ENCODE measurements around the gene SDHD. TPM values are rescaled to one million over a fixed set of nuclear protein-coding genes. Genes with fewer than 3 reads are reported as not detected.

The SDHD gene
- total RNA-seq, 2 donors from 2014 or later: 37.7 to 40.8 TPM

DNA sequence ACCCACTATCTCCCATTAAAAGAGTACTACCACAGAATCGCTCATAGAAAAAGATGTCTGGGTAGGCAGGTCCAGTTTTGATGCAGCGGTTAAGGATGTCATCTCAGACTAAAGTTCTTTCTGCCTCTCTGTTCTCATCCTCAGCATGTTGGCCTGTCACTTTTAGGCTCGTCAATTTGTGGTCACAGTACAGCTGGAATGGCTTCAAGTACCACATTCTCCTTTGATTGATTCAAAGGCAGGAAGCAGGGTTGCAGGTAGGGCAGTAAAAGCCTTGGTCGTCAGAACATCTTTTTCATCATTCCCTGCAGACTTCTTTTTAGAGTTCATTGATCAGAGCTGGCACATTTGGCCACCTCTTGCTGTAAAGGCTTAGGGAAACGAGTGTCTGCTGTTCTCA is 28.7 kb downstream of the SDHD start:
- ATAC-seq: no peak
- Mint-ChIP-seq H3K27ac (no peak overlapping the region), H3K27me3 (no peaks in the 10 kb centered on the region), H3K4me3 (no peak overlapping the region), H3K36me3 (ENCODE audit: low read depth) (peaks cover 5% of the 10 kb centered on the region), H3K4me1 (peaks cover 5% of the 10 kb centered on the region)
- H3K9me3 ChIP-seq (ENCODE audit: control insufficient read depth, low read length, poor library complexity, severe bottlenecking): no peaks in the 10 kb centered on the region
- DNase-seq: no peak

DNA sequence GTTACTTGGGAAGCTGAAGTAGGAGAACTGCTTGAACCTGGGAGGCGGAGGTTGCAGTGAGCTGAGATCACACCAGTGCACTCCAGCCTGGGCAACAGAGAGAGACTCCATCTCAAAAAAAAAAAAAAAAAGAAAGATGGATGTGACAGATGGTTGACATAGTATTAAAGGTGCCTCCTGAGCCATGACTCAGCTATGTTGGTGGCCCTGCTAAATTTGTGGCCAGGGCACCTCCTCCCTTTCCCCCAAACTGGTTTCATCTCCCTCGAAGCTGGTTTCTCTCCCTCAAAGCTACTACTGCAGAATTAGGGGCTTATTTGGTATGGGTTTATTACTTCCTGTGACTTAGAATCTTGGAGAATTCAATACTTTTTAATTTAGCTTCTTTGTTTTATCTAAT is 31.5 kb downstream of the SDHD start:
- no peaks in the 10 kb centered on the region for H3K9me3 ChIP-seq (ENCODE audit: control insufficient read depth, low read length, poor library complexity, severe bottlenecking)
- peaks cover 5% of the 10 kb centered on the region for H3K36me3 Mint-ChIP-seq (ENCODE audit: low read depth)
- ATAC-seq: no peak
- peaks cover 5% of the 10 kb centered on the region for H3K4me1 Mint-ChIP-seq
- no peaks in the 10 kb centered on the region for H3K27me3 Mint-ChIP-seq
- H3K27ac Mint-ChIP-seq: no peak overlapping the region
- H3K4me3 Mint-ChIP-seq: no peak overlapping the region
- DNase-seq: no peak

DNA sequence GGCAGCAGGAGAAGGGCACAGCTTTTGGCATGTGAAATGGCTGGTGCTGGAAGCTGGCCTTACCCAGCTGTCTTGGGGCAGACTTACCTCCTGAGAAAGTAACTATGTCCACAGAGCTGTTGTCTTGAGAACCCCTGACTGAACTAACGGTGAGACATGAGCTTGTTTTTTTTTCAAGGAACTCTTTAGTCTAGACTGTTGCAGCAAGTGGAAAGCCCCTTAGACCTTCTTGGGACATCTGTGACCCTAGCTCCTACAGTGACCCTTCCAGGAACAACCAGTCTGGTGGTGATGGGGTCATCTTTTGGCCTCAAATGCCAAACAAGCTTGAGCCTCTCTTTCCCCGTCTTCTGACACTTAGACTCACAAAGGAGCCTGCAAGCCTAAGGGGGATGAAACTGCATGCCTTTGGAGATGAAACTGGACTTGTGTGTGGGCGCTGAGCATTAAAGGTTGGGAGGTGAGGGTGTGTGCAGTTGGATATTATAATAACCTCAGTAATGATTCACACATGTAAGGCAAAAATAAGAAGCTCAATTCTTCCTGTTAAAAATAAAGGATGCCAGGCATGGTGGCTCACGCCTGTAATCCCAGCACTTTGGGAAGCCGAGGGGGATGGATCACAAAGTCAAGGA is 35.4 kb downstream of the SDHD start:
- H3K4me3 Mint-ChIP-seq: no peak overlapping the region
- ATAC-seq: no peak
- peaks cover 2% of the 10 kb centered on the region for H3K4me1 Mint-ChIP-seq
- H3K27ac Mint-ChIP-seq: no peak overlapping the region
- H3K27me3 Mint-ChIP-seq: no peaks in the 10 kb centered on the region
- no peaks in the 10 kb centered on the region for H3K9me3 ChIP-seq (ENCODE audit: control insufficient read depth, low read length, poor library complexity, severe bottlenecking)
- H3K36me3 Mint-ChIP-seq (ENCODE audit: low read depth): peaks cover 1% of the 10 kb centered on the region
- no peak for DNase-seq

DNA sequence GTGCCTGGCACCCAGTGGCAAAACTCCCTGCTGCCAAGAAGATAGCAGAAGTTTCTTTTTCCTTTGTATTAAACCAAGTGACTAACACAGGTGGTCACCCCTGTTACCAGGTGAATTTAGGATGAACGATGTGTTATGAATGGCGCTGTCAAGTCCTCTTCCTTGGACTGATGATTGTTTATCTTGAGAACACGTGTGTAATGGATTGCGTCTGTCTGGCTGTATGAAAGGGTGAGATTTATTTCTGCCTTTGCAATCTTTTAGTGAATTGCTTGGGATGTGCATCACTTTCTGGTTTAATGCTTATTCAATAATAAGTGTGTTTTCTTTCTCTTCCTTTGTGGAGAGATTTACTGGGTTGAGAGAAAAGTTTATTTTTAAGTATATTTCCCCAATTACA is 36.5 kb downstream of the SDHD start:
- no peaks in the 10 kb centered on the region for H3K9me3 ChIP-seq (ENCODE audit: control insufficient read depth, low read length, poor library complexity, severe bottlenecking)
- H3K4me3 Mint-ChIP-seq: no peak overlapping the region
- DNase-seq: no peak
- H3K27ac Mint-ChIP-seq: no peak overlapping the region
- ATAC-seq: no peak
- no peaks in the 10 kb centered on the region for H3K27me3 Mint-ChIP-seq
- peaks cover 2% of the 10 kb centered on the region for H3K36me3 Mint-ChIP-seq (ENCODE audit: low read depth)
- peaks cover 2% of the 10 kb centered on the region for H3K4me1 Mint-ChIP-seq

DNA sequence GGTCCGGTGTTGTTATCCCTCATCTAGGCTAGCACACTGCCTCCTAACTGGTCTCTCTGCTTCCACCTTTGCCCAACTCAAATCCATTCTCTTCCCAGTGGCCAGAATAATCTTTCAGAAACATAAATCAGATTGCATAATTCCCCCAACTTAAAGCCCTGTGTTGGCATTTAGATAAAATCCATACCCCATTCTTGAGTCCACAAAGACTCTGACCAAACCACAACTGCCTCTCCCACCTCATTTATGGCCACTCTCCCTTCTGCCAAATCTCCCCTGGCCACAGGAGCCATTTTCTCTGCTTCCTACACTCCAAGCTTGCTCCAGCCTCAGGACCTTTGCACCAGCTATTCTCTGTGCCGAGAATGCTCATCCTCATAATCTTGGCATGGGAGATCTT is 40.4 kb downstream of the SDHD start:
- DNase-seq (no peak), ATAC-seq (no peak)
- H3K9me3 ChIP-seq (ENCODE audit: control insufficient read depth, low read length, poor library complexity, severe bottlenecking): no peaks in the 10 kb centered on the region
- Mint-ChIP-seq H3K27me3 (no peaks in the 10 kb centered on the region), H3K27ac (no peak overlapping the region), H3K4me3 (no peak overlapping the region), H3K4me1 (peaks cover 3% of the 10 kb centered on the region), H3K36me3 (ENCODE audit: low read depth) (peaks cover 2% of the 10 kb centered on the region)

DNA sequence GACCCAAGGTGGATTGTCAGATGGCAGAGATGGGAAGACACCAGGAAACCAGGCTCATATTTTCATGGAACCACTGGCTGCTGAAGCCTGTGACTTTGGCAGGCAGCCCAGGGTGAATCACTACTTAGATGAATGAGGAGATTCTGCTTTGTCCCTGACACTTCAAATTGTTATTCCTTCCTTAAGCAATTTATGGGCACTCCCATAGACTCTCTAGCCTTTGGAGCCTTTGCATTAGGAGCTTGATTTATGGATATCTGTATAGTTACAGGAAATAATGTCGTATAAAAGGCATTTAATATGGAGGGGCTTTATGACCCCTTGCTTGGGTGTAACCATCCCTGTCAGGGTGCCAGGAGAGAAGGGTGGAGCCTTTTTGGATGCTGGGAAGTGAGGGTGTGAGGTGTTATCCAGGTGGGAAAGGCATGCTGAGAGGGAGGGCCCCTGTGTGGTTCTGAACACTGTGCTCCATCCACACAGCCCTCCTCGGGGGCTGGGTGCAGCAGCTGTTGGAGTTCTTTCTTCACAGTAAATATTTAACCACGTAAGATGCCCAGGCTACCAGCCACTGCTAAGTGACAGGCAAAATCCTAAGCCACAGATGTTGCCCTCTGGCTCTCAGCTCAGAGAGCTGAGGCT is 41.9 kb downstream of the SDHD start:
- H3K4me3 Mint-ChIP-seq: no peak overlapping the region
- ATAC-seq: no peak

DNA sequence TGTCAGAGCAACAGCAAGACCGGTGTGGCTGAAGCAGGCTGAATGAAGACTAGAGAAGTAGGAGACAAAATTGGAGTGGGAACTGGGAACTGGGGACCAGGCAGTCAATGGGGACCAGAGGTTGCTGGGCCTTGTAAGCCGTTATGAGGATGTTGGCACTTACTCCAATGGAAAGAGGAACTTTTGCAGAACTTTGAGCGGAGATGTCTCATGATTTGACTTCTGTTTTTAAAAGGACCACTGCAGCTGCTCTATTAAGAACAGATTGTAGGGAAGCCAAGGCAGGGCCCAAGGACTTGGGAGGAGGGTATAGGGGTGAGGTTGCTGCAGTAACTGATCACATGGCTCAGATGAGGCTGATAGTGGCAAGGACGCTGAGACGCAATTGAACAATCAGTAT is 43.0 kb downstream of the SDHD start:
- DNase-seq (no peak), ATAC-seq (no peak)
- Mint-ChIP-seq H3K36me3 (ENCODE audit: low read depth) (peaks cover 2% of the 10 kb centered on the region), H3K4me1 (peaks cover 3% of the 10 kb centered on the region), H3K27me3 (no peaks in the 10 kb centered on the region), H3K4me3 (no peak overlapping the region), H3K27ac (peak overlapping the region; percentile 14)
- H3K9me3 ChIP-seq (ENCODE audit: control insufficient read depth, low read length, poor library complexity, severe bottlenecking): no peaks in the 10 kb centered on the region

More for the DNA sequence above, 41.9 kb downstream of the SDHD start:
- peaks cover 2% of the 10 kb centered on the region for H3K36me3 Mint-ChIP-seq (ENCODE audit: low read depth)
- H3K4me1 Mint-ChIP-seq: peaks cover 3% of the 10 kb centered on the region
- H3K27me3 Mint-ChIP-seq: no peaks in the 10 kb centered on the region
- peak overlapping the region; percentile 14 for H3K27ac Mint-ChIP-seq
- no peaks in the 10 kb centered on the region for H3K9me3 ChIP-seq (ENCODE audit: control insufficient read depth, low read length, poor library complexity, severe bottlenecking)
- DNase-seq: no peak

DNA sequence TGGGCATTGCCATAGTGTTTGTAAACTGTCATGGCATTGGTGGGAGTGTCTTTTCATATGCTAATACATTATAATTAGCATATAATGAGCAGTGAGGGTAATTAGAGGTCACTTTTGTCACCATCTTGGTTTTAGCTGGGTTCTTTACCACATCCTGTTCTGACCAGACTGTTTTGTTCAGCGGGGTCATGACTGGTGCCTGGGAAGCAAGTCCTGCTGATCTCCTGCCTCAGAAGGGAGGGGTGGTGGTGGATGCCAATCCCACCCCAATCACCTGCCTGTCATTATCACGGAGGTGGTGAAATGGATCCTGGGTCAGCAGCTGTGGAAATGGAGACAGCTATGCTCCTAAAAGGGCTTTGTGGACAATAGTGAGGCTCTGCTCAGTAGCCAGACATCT is 46.1 kb downstream of the SDHD start:
- Mint-ChIP-seq H3K4me3 (no peak overlapping the region), H3K4me1 (peaks cover 3% of the 10 kb centered on the region), H3K36me3 (ENCODE audit: low read depth) (no peaks in the 10 kb centered on the region), H3K27me3 (no peaks in the 10 kb centered on the region), H3K27ac (no peak overlapping the region)
- no peaks in the 10 kb centered on the region for H3K9me3 ChIP-seq (ENCODE audit: control insufficient read depth, low read length, poor library complexity, severe bottlenecking)
- no peak for DNase-seq
- ATAC-seq: no peak

DNA sequence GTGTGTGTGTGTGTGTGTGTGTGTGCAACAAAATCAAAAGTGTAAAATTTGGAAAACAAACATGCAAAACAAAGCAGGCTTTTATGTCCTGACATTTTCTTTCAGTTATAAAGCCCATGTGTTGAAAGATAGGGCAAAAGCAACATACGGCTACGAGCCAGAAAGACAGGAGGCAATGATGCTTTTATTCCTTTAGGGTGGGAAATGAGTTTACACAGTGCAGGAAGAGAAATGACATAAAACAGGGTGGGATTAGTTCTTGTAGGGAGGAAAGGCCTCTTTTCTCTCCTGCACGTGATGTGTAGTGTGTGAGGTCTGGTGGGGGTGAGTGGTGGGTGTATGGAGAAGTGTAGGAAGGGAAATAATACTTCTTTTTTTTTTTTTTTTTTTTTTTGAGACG is 47.8 kb downstream of the SDHD start:
- no peaks in the 10 kb centered on the region for H3K36me3 Mint-ChIP-seq (ENCODE audit: low read depth)
- DNase-seq (no peak), ATAC-seq (no peak)
- peaks cover 3% of the 10 kb centered on the region for H3K4me1 Mint-ChIP-seq
- H3K27ac Mint-ChIP-seq: no peak overlapping the region
- no peaks in the 10 kb centered on the region for H3K27me3 Mint-ChIP-seq
- H3K9me3 ChIP-seq (ENCODE audit: control insufficient read depth, low read length, poor library complexity, severe bottlenecking): no peaks in the 10 kb centered on the region
- no peak overlapping the region for H3K4me3 Mint-ChIP-seq

DNA sequence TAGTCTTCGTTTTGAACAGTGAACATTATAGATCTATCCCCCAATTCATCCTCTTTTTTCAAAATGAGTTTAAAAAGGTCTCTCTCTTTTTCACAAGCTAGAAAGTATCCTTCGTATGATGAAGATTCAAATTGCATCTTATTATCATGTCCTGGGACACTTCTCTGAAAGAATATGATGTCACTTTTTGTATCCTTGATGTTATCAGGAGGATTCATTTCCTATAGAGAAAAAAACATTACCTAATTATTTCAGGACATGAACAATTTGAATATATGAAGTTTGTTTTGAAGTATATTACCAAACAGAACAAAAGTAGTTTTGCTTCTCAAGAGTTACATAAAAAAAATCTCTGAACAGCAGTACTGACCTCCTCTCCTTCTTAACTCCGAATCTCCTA is 56.9 kb downstream of the SDHD start:
- Mint-ChIP-seq H3K4me3 (no peak overlapping the region), H3K4me1 (peaks cover 2% of the 10 kb centered on the region), H3K36me3 (ENCODE audit: low read depth) (no peaks in the 10 kb centered on the region), H3K27ac (no peak overlapping the region), H3K27me3 (no peaks in the 10 kb centered on the region)
- no peaks in the 10 kb centered on the region for H3K9me3 ChIP-seq (ENCODE audit: control insufficient read depth, low read length, poor library complexity, severe bottlenecking)
- ATAC-seq (no peak), DNase-seq (no peak)

Other genes starting within 250 kb of the SDHD start
- gene ALG9, start 215.3 kb upstream of the SDHD start, total RNA-seq: 10 to 100 TPM; 22.7 to 33.9 TPM
- gene FDXACB1, start 207.7 kb upstream of the SDHD start, total RNA-seq: 1 to 10 TPM; 2.5 to 3.1 TPM
- gene CFAP68, start 207.3 kb upstream of the SDHD start, total RNA-seq: 10 to 100 TPM; 19.0 to 23.8 TPM
- not detected for gene CRYAB, start 175.1 kb upstream of the SDHD start, total RNA-seq
- not detected for gene HSPB2, start 174.1 kb upstream of the SDHD start, total RNA-seq
- not detected for gene C11orf52, start 168.0 kb upstream of the SDHD start, total RNA-seq
- gene DIXDC1, start 149.5 kb upstream of the SDHD start, total RNA-seq: under 1 TPM; 0.42 to 0.96 TPM
- 10 to 100 TPM; 13.8 to 16.1 TPM for gene DLAT, start 61.5 kb upstream of the SDHD start, total RNA-seq
- gene PIH1D2, start 12.9 kb upstream of the SDHD start, total RNA-seq: under 1 TPM in 1 of 2 donors, not detected in 1; 0.23 TPM
- 10 to 100 TPM in 1 of 2 donors, 1 to 10 TPM in 1; 9.8 to 12.8 TPM for gene NKAPD1, start 12.6 kb upstream of the SDHD start, total RNA-seq
- 10 to 100 TPM; 12.0 to 16.0 TPM for gene TIMM8B, start 117 bp upstream of the SDHD start, total RNA-seq
- under 1 TPM; 0.57 to 0.94 TPM for gene IL18, start 77.2 kb downstream of the SDHD start, total RNA-seq
- gene TEX12, start 80.5 kb downstream of the SDHD start, total RNA-seq: under 1 TPM; 0.32 to 0.52 TPM
- gene BCO2, start 88.6 kb downstream of the SDHD start, total RNA-seq: 1 to 10 TPM; 2.5 to 2.7 TPM
- 10 to 100 TPM; 66.7 to 69.6 TPM for gene PTS, start 139.6 kb downstream of the SDHD start, total RNA-seq
- gene PLET1, start 174.0 kb downstream of the SDHD start, total RNA-seq: not detected

Measured in T-helper 17 cell (primary cell).